GM23338 (cell line): ENCODE data around the gene FMN1.

Source experiments
- CREB1 ChIP-seq: fragments of 250-450 bp; sonication (Bioruptor Pico); IDR thresholded peaks from 2 replicates; pipeline ENCODE4 v1.5.0; 2020; ENCODE audit warnings: low read depth, mild to moderate bottlenecking, moderate library complexity
- CTCF ChIP-seq, 2 experiments: fragments of 200-600 bp in 1 of 2; sonication (generic) in 1 of 2; conservative IDR thresholded peaks; 2 replicates each; pipeline versions ENCODE4 v1.5.1 to v1.6.1; 2016 to 2017; ENCODE audit warnings: antibody characterized with exemption in 2 of 2, low read depth in 2 of 2, mild to moderate bottlenecking in 2 of 2, moderate library complexity in 1 of 2
- EZH2 ChIP-seq: fragments of 200-600 bp; sonication (generic); IDR thresholded peaks from one replicate; pipeline ENCODE4 v1.8.0; 2017; ENCODE audit warnings: antibody characterized with exemption, mild to moderate bottlenecking, low read depth; ENCODE audit not compliant: unreplicated experiment
- EZH2phosphoT487 ChIP-seq: fragments of 200-600 bp; sonication (generic); IDR thresholded peaks from one replicate; pipeline ENCODE4 v1.8.1; 2018; ENCODE audit warnings: antibody characterized with exemption; ENCODE audit not compliant: unreplicated experiment
- NANOG ChIP-seq: IDR thresholded peaks from 2 replicates; pipeline ENCODE4 v1.6.1; 2016; ENCODE audit warnings: antibody characterized with exemption, borderline replicate concordance
- POLR2AphosphoS5 ChIP-seq: IDR thresholded peaks from 2 replicates; pipeline ENCODE4 v1.6.1; 2016; ENCODE audit warnings: antibody characterized with exemption, low read depth
- REST ChIP-seq: IDR thresholded peaks from one replicate; pipeline ENCODE4 v1.6.1; 2018; ENCODE audit warnings: antibody characterized with exemption; ENCODE audit not compliant: unreplicated experiment
- STAT1 ChIP-seq: IDR thresholded peaks from one replicate; pipeline ENCODE4 v1.6.1; 2016; ENCODE audit warnings: antibody characterized with exemption; ENCODE audit not compliant: unreplicated experiment

DNA sequence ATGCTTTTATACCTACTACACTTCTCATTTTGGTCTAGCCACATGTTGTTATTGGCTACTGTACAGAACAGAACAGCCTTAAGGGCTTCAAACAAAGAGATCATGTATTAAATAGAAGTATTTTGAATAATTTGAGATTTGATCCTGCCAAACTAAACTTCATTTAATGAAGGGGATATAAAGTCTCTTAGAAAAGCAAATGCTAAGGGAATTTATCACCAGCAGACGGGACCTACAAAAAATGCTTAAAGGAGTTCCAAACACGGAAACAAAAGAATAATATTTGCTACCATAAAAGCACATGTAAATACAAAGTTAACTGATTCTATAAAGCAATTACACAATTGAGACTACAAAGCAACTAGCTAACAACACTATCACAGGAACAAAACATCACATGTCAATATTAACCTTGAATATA is 23.6 kb upstream of the FMN1 start:
- TF ChIP-seq STAT1: no peak
- TF ChIP-seq POLR2AphosphoS5: no peak
- no peak for TF ChIP-seq REST
- no peak for TF ChIP-seq CTCF (conservative IDR thresholded peaks at IDR 0.05; ENCODE audit: low read depth in 2 of 2)
- no peak for TF ChIP-seq CREB1 (CRISPR knock-in tag)
- TF ChIP-seq EZH2phosphoT487: no peak
- TF ChIP-seq NANOG: no peak
- no peak for TF ChIP-seq EZH2
